K562 (cell line): ENCODE measurements around the gene TMEM273. TPM values are rescaled to one million over a fixed set of nuclear protein-coding genes. Genes with fewer than 3 reads are reported as not detected.

Source experiments
- CHCHD3 ChIP-seq: fragments of 250-450 bp; sonication (Bioruptor Pico); IDR thresholded peaks from 2 replicates; pipeline ENCODE4 v2.1.2; 2022; ENCODE audit warnings: mild to moderate bottlenecking
- CHD2 ChIP-seq: IDR thresholded peaks from 2 replicates; pipeline ENCODE4 v1.6.1; 2011; ENCODE audit warnings: low read depth, low read length
- CHD4 ChIP-seq: fragments of 200-600 bp; sonication (generic); IDR thresholded peaks from 3 replicates; pipeline ENCODE4 v1.6.1; 2012; ENCODE audit warnings: low read depth, mild to moderate bottlenecking, mixed read lengths, low read length, inconsistent platforms; ENCODE audit not compliant: insufficient read depth, insufficient replicate concordance, poor library complexity, severe bottlenecking
- FOXM1 ChIP-seq, 2 experiments: fragments of 450-650 bp in 1 of 2; sonication (generic) in 1 of 2; formaldehyde crosslinking in 1 of 2; IDR thresholded peaks; 2 replicates each; pipeline versions ENCODE4 v1.6.1 to v1.9.0; 2017 to 2022; ENCODE audit warnings: low read depth in 2 of 2, mild to moderate bottlenecking in 2 of 2, missing genetic modification reagents in 1 of 2, moderate library complexity in 1 of 2
- HDAC3 ChIP-seq: fragments of 450-650 bp; IDR thresholded peaks from 2 replicates; pipeline ENCODE4 v1.6.1; 2018; ENCODE audit warnings: borderline replicate concordance, mild to moderate bottlenecking, moderate library complexity; ENCODE audit not compliant: partially characterized antibody
- KAT8 ChIP-seq: fragments of 450-650 bp; IDR thresholded peaks from 2 replicates; pipeline ENCODE4 v1.6.1; 2016; ENCODE audit warnings: low read depth, mild to moderate bottlenecking
- MCM5 ChIP-seq: fragments of 450-650 bp; IDR thresholded peaks from 2 replicates; pipeline ENCODE4 v1.6.1; 2016; ENCODE audit warnings: low read depth
- MTA1 ChIP-seq: fragments of 450-650 bp; IDR thresholded peaks from 2 replicates; pipeline ENCODE4 v1.6.1; 2017; ENCODE audit warnings: borderline replicate concordance
- PHTF2 ChIP-seq: fragments of 250-450 bp; sonication (Bioruptor Pico); IDR thresholded peaks from 2 replicates; pipeline ENCODE4 v1.5.0; 2021; ENCODE audit warnings: mild to moderate bottlenecking
- PTRF ChIP-seq: fragments of 450-650 bp; IDR thresholded peaks from 2 replicates; pipeline ENCODE4 v1.6.1; 2016; ENCODE audit warnings: mild to moderate bottlenecking, missing genetic modification characterization, missing compliant biosample characterization
- RUNX1 ChIP-seq: sonication (generic); IDR thresholded peaks from 2 replicates; pipeline ENCODE4 v1.6.1; 2016; ENCODE audit warnings: antibody characterized with exemption, low read depth
- TBL1XR1 ChIP-seq, 2 experiments: IDR thresholded peaks; 2 replicates each; pipeline ENCODE4 v1.6.1; 2012; ENCODE audit warnings: improper control_type of control experiment in 2 of 2, low read length in 2 of 2, mild to moderate bottlenecking in 1 of 2
- TEAD4 ChIP-seq, 2 experiments: sonication (generic) in 1 of 2; formaldehyde crosslinking in 1 of 2; IDR thresholded peaks; 2 replicates each; pipeline versions ENCODE4 v1.6.1 to v1.8.0; 2012 to 2022; ENCODE audit warnings: borderline replicate concordance in 1 of 2, inconsistent platforms in 1 of 2, low read length in 1 of 2, mild to moderate bottlenecking in 1 of 2, missing genetic modification reagents in 1 of 2
- TRIM25 ChIP-seq: fragments of 450-650 bp; IDR thresholded peaks from 2 replicates; pipeline ENCODE4 v1.7.0; 2016; ENCODE audit warnings: borderline replicate concordance
- ZEB2 ChIP-seq: fragments of 450-650 bp; IDR thresholded peaks from 2 replicates; pipeline ENCODE4 v1.6.1; 2016
- ZNF318 ChIP-seq, 2 experiments: fragments of 450-650 bp; IDR thresholded peaks; 2 replicates each; pipeline ENCODE4 v1.6.1; 2016; ENCODE audit warnings: mild to moderate bottlenecking in 2 of 2, borderline replicate concordance in 1 of 2, low read depth in 1 of 2, moderate library complexity in 1 of 2
- ZNF644 ChIP-seq: fragments of 200-800 bp; sonication (Bioruptor generic); IDR thresholded peaks from 2 replicates; pipeline ENCODE4 v1.6.1; 2016; ENCODE audit warnings: low read depth, missing genetic modification characterization, missing compliant biosample characterization
- ZNF764 ChIP-seq: fragments of 250-450 bp; sonication (Bioruptor Pico); IDR thresholded peaks from 2 replicates; pipeline ENCODE4 v1.4.0; 2020; ENCODE audit warnings: low read depth, mild to moderate bottlenecking, moderate library complexity
- polyA plus RNA-seq, 8 experiments: library from polyadenylated mRNA; depleted of rRNA in 4 of 8; stranded (reverse) in 5 of 8; unstranded in 3 of 8; fragments of >200 nt; fragmentation: Nextera tagmentation in 2 of 8; fragmentation: Illumina TruSeq in 1 of 8; extraction: Ambion mirVana in 2 of 8; extraction: Trizol in 1 of 8; gene quantifications; 2 replicates each; pipeline versions ENCODE4 v1.2.1 to v1.2.3, GENCODE V29; 2011 to 2014; ENCODE audit warnings: inconsistent platforms in 1 of 8, missing spikeins in 1 of 8
- total RNA-seq, 7 experiments: library from RNA; depleted of rRNA in 6 of 7; stranded (reverse); fragments of >200 nt in 6 of 7; fragmentation: Illumina TruSeq in 2 of 7; extraction: Trizol in 2 of 7; gene quantifications; 2 replicates each; pipeline versions ENCODE4 v1.2.1 to v1.2.3, GENCODE V29; 2011 to 2021; ENCODE audit warnings: low replicate concordance in 1 of 7

Gene TMEM273
- total and polyA plus RNA-seq, 9 of the 15 experiments (the other 6 are each of a cell fraction or from before 2014, with no cell fraction given), result 39.2 to 131 (median 95.6) TPM

GRCh38 chr10:49187950-49188761, at the start of gene TMEM273 (continued):
- TF ChIP-seq HDAC3, result no peak
- TF ChIP-seq ZNF318 (IDR thresholded peaks at IDR 0.05; ENCODE audit: borderline replicate concordance in 1 of 2, low read depth in 1 of 2), result no peak
- TF ChIP-seq PHTF2, result no peak
- TF ChIP-seq TEAD4 (IDR thresholded peaks at IDR 0.05; ENCODE audit: low read length), result no peak; the same call in 1 of the 2 replicates
- no peak for TF ChIP-seq TEAD4 (CRISPR knock-in tag; IDR thresholded peaks at IDR 0.05; ENCODE audit: borderline replicate concordance)
- no peak for TF ChIP-seq CHD4
- TF ChIP-seq MTA1, result no peak
- no peak for TF ChIP-seq CHCHD3
- TF ChIP-seq RUNX1, result no peak
- TF ChIP-seq TRIM25, result no peak
- no peak for TF ChIP-seq ZNF764 (CRISPR knock-in tag)
- no peak for TF ChIP-seq CHD2
- TF ChIP-seq ZEB2, result no peak
- no peak for TF ChIP-seq PTRF
- no peak for TF ChIP-seq FOXM1 (IDR thresholded peaks at IDR 0.05; ENCODE audit: low read depth)
- no peak for TF ChIP-seq FOXM1 (CRISPR knock-in tag; IDR thresholded peaks at IDR 0.05; ENCODE audit: low read depth)
- no peak for TF ChIP-seq TBL1XR1 (IDR thresholded peaks at IDR 0.05; ENCODE audit: low read length in 2 of 2)
- TF ChIP-seq KAT8, result no peak
- no peak for TF ChIP-seq MCM5
- TF ChIP-seq ZNF644 (tag), result peak; percentile 53; the same call in 1 of the 2 replicates
